GM12875 (cell line): ENCODE results near the gene ASCC2.

Experiments
- H3K4me3 ChIP-seq: one replicate; pipeline ENCODE4 v1.5.1; 2011; ENCODE audit warnings: low read depth, low read length, control low read depth
- CTCF ChIP-seq: IDR thresholded peaks from 2 replicates; pipeline ENCODE4 v1.5.1; 2011; ENCODE audit warnings: low read depth, mild to moderate bottlenecking, control low read depth, inconsistent platforms, low read length, moderate library complexity, borderline replicate concordance; ENCODE audit not compliant: insufficient read depth

Gene ASCC2

GRCh38 chr22:29811377-29811776 is 26.7 kb downstream of the ASCC2 start:
- no peak for TF ChIP-seq CTCF
- H3K4me3 ChIP-seq, result no peak overlapping the region

- no peak for TF ChIP-seq CTCF
- H3K4me3 ChIP-seq, result no peak overlapping the region
These were observed 27.9 kb downstream of the ASCC2 start for GRCh38 chr22:29810216-29810615.

- no peak for TF ChIP-seq CTCF
- H3K4me3 ChIP-seq, result no peak overlapping the region
These were observed 31.9 kb downstream of the ASCC2 start for GRCh38 chr22:29806196-29806595.

- H3K4me3 ChIP-seq, result no peak overlapping the region
- no peak for TF ChIP-seq CTCF
These were observed 33.1 kb downstream of the ASCC2 start for GRCh38 chr22:29804985-29805384.

- TF ChIP-seq CTCF, result no peak
These were observed 34.9 kb downstream of the ASCC2 start for GRCh38 chr22:29803190-29803589.

GRCh38 chr22:29801796-29802195 is 36.3 kb downstream of the ASCC2 start:
- TF ChIP-seq CTCF, result no peak
- no peak overlapping the region for H3K4me3 ChIP-seq

More at GRCh38 chr22:29803190-29803589, 34.9 kb downstream of the ASCC2 start:
- no peak overlapping the region for H3K4me3 ChIP-seq

- no peak for TF ChIP-seq CTCF
These were observed 36.9 kb downstream of the ASCC2 start for GRCh38 chr22:29801153-29801552.

More at GRCh38 chr22:29801153-29801552, 36.9 kb downstream of the ASCC2 start:
- no peak overlapping the region for H3K4me3 ChIP-seq
